MCF 10A (cell line): ENCODE measurements around the gene ARHGEF26. TPM values are rescaled to one million over a fixed set of nuclear protein-coding genes. Genes with fewer than 3 reads are reported as not detected.
A peak's percentile ranks its signal among the peaks of the same experiment; 100 is the strongest.

ENCODE experiments used
- BruUV-seq: library from RNA; stranded (reverse); fragments of 400-500 nt; replicated peaks from 2 replicates; lab custom pipeline; 2021; lab: Mats Ljungman, UMichigan
- CTCF ChIA-PET: fragments of 300-600 bp; sonication (Branson Sonifier 250); formaldehyde crosslinking; extraction: SDS; loops from one replicate; lab custom pipeline; 2021; ENCODE audit warnings: antibody characterized with exemption, inconsistent platforms; lab: Yijun Ruan, JAX
- POLR2A ChIA-PET: fragments of 300-600, 350-650 bp; sonication (Branson Sonifier 250); formaldehyde crosslinking; extraction: SDS; loops from one replicate; lab custom pipeline; 2020; ENCODE audit warnings: antibody characterized with exemption, inconsistent platforms; lab: Yijun Ruan, JAX
- DNase-seq: peaks from one replicate; pipeline ENCODE4 v3.0.0-alpha.2; 2018; ENCODE audit not compliant: unreplicated experiment
- H3K27ac Mint-ChIP-seq: one replicate; pipeline ENCODE4 v1.8.0; 2022; ENCODE audit warnings: mild to moderate bottlenecking, low read depth, mixed read lengths; ENCODE audit not compliant: unreplicated experiment
- H3K27me3 Mint-ChIP-seq: one replicate; pipeline ENCODE4 v1.8.0; 2022; ENCODE audit warnings: mixed read lengths; ENCODE audit not compliant: insufficient read depth, unreplicated experiment
- H3K36me3 Mint-ChIP-seq: one replicate; pipeline ENCODE4 v1.8.0; 2022; ENCODE audit warnings: mild to moderate bottlenecking, moderate library complexity, mixed read lengths; ENCODE audit not compliant: insufficient read depth, unreplicated experiment
- H3K4me1 Mint-ChIP-seq: one replicate; pipeline ENCODE4 v1.8.0; 2022; ENCODE audit warnings: mixed read lengths; ENCODE audit not compliant: insufficient read depth, unreplicated experiment
- H3K4me3 Mint-ChIP-seq: one replicate; pipeline ENCODE4 v1.8.0; 2022; ENCODE audit warnings: mild to moderate bottlenecking, moderate library complexity, mixed read lengths; ENCODE audit not compliant: unreplicated experiment
- H3K9me3 Mint-ChIP-seq: one replicate; pipeline ENCODE4 v1.8.0; 2022; ENCODE audit warnings: mixed read lengths; ENCODE audit not compliant: unreplicated experiment
- CTCF ChIP-seq: fragments of 200-600 bp; IDR thresholded peaks from one replicate; pipeline ENCODE4 v1.8.0; 2022; ENCODE audit warnings: antibody characterized with exemption, mild to moderate bottlenecking; ENCODE audit not compliant: unreplicated experiment
- intact Hi-C: fragments of 100-400 bp; cut with micrococcal nuclease; formaldehyde crosslinking; loops from 2 replicates; pipeline ENCODE4 v1.14.1; 2022
- total RNA-seq: library from RNA; stranded (reverse); gene quantifications from 2 replicates; pipeline ENCODE4 v1.2.3, GENCODE V29; 2022

Gene ARHGEF26
- total RNA-seq, 1 experiment from 2014 or later: 0.63 TPM

GRCh38 chr3:154275292-154275691 is 154.1 kb downstream of the ARHGEF26 start:
- intact Hi-C loops: no loop called here
- Mint-ChIP-seq H3K9me3 (no peaks in the 10 kb centered on the region), H3K27ac (no peak overlapping the region), H3K4me3 (no peak overlapping the region), H3K36me3 (peaks cover 86% of the 10 kb centered on the region), H3K27me3 (no peaks in the 10 kb centered on the region), H3K4me1 (no peaks in the 10 kb centered on the region)
- POLR2A ChIA-PET: interaction anchor here (0.6 kb wide), 1 partner anchor 835 kb away, joined by 3 read pairs; no protein-coding TSS in a partner anchor
- CTCF ChIA-PET: interaction anchor here (0.6 kb wide), 1 partner anchor 19 kb away, joined by 3 read pairs; no protein-coding TSS in a partner anchor
- no TSS peak for BruUV-seq
- no peak for TF ChIP-seq CTCF
- DNase-seq: no peak

GRCh38 chr3:154275965-154276364 is 154.8 kb downstream of the ARHGEF26 start:
- TSS peak; percentile 64 for BruUV-seq
- TF ChIP-seq CTCF: no peak
- no peaks in the 10 kb centered on the region for H3K4me1 Mint-ChIP-seq
- H3K36me3 Mint-ChIP-seq: peaks cover 91% of the 10 kb centered on the region
- ChIA-PET CTCF (interaction anchor here (0.6 kb wide), 1 partner anchor 21 kb away, joined by 3 read pairs; no protein-coding TSS in a partner anchor), POLR2A (interaction anchor here (0.6 kb wide), 1 partner anchor 836 kb away, joined by 3 read pairs; no protein-coding TSS in a partner anchor)
- H3K4me3 Mint-ChIP-seq: no peak overlapping the region
- no peaks in the 10 kb centered on the region for H3K9me3 Mint-ChIP-seq
- DNase-seq: no peak
- H3K27ac Mint-ChIP-seq: no peak overlapping the region
- intact Hi-C loops: no loop called here
- no peaks in the 10 kb centered on the region for H3K27me3 Mint-ChIP-seq

GRCh38 chr3:154280161-154280560 is 159.0 kb downstream of the ARHGEF26 start:
- intact Hi-C loops: no loop called here
- CTCF ChIA-PET: interaction anchor here (1.8 kb wide), 1 partner anchor 17 kb away, joined by 3 read pairs; no protein-coding TSS in a partner anchor

GRCh38 chr3:154285221-154285620 is 164.0 kb downstream of the ARHGEF26 start:
- no peak for TF ChIP-seq CTCF
- ChIA-PET POLR2A (interaction anchor here (0.9 kb wide), 1 partner anchor 25 kb away, joined by 3 read pairs; no protein-coding TSS in a partner anchor), CTCF (interaction anchor here (0.8 to 0.9 kb wide), 2 partner anchors 12 to 31 kb away, joined by 3 read pairs; no protein-coding TSS in a partner anchor)
- DNase-seq: no peak
- intact Hi-C loops: no loop called here
- no TSS peak for BruUV-seq
- H3K36me3 Mint-ChIP-seq: peaks cover 99% of the 10 kb centered on the region
- H3K4me1 Mint-ChIP-seq: no peaks in the 10 kb centered on the region
- no peaks in the 10 kb centered on the region for H3K27me3 Mint-ChIP-seq
- no peaks in the 10 kb centered on the region for H3K9me3 Mint-ChIP-seq
- H3K4me3 Mint-ChIP-seq: no peak overlapping the region
- no peak overlapping the region for H3K27ac Mint-ChIP-seq

More at GRCh38 chr3:154280161-154280560, 159.0 kb downstream of the ARHGEF26 start:
- POLR2A ChIA-PET: interaction anchor here (1.2 to 1.8 kb wide), 2 partner anchors 11 to 25 kb away, joined by 3 to 4 read pairs; no protein-coding TSS in a partner anchor
- Mint-ChIP-seq H3K36me3 (peaks cover 92% of the 10 kb centered on the region), H3K4me1 (no peaks in the 10 kb centered on the region), H3K27ac (no peak overlapping the region), H3K9me3 (no peaks in the 10 kb centered on the region), H3K4me3 (no peak overlapping the region), H3K27me3 (no peaks in the 10 kb centered on the region)
- DNase-seq: no peak
- no TSS peak for BruUV-seq
- TF ChIP-seq CTCF: no peak
